Stimulated activated CD4-positive, alpha-beta T cell treated with anti-CD3 and anti-CD28 coated beads, Interleukin-12 subunit alpha, Interleukin-12 subunit beta, amount 100 ng/mL, for 48 hours (primary cell): ENCODE data around the gene CER1.
A peak's percentile ranks its signal among the peaks of the same experiment; 100 is the strongest.
"Not testable (repeated sequence)": the region's sequence is repeated elsewhere in the genome, so short reads cannot be mapped to it uniquely, and the experiment has no call there.

Experiments used
- DNase-seq, 3 donors: peaks; one replicate each; pipeline ENCODE4 v3.0.0-alpha.2; 2020; ENCODE audit warnings: low read depth in 2 of 3, low spot score in 1 of 3

Gene CER1

DNA sequence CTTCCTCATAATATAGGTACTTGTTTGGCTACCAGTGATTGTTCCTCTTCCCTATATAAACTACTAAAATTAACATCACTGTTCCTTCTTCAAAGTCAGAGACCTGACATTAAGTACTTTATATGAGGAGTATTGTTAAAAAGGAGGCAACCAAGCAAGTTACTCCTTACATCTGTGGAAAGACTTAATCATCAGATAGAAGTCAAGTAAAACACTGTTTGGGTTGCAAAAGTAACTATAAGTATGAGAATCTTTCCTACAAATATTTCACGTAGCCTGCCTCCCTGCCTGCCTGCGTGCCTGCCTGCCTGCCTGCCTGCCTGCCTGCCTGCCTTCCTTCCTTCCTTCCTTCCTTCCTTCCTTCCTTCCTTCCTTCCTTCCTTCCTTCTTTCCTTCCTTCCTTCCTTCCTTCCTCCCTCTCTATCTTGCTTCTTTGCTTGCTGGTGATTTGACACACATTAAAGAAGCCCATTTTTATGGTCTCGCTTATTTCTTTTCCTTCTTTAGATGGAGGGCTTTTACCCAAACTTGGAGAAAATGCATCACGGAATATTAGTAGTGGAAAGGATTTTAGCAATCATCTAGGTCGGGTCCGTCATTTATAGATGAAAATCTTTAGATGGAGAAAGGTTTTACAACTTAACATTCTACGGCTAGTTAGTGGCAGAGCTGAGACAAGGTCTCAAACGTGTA is 3.2 kb downstream of the CER1 start:
- no peak for DNase-seq

DNA sequence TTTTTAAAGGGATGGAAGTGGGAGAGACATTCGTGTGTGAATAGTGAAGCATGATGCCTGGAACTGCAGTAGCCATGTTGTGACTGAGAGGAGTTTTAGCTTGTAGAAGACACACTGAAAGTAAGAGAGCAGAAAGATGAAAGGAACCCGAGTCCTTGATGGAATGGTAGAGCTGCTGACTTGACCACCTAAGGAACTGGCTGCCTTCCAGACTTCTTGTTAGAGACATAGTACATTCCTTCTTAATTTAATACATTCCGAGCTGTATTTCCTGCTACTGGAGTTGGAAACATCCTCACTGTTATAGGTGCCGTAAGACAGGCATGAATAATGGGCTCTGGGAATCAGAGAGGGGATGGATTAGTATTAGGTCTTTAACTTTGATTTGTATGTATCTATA is 7.4 kb downstream of the CER1 start:
- no peak for DNase-seq

DNA sequence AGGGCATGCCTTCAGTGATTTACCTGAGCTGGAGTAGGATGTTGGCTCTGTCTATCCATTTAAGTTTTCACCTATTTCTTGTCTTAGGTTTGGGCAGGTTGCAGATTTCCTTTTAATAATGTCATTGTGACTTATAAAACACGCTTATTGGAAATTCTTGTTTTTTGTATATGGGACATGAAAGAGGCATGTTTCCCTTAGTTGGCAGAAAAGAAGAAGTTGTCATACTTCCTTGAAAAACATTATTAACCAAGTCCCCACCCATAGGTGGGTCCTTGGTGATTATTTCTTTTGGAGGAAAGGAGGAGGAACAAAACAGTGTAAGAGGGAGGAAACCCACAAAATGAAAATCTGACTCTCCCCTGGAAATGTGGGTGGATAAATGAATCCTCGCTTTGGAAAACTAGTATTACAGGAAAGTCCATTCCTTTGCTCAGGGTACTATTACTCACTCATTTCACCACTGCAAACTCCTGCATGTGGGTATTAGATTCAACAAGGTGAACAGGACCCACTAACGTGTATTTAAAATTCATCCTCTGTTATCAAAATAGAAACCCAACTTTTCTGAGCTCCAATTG is 9.3 kb downstream of the CER1 start:
- DNase-seq, result no peak

- no peak for DNase-seq
Observed at GRCh38 chr9:14710804-14711203, 11.7 kb downstream of the CER1 start.

- DNase-seq, result no peak
Observed at GRCh38 chr9:14706530-14707140, 15.9 kb downstream of the CER1 start.

GRCh38 chr9:14705079-14705478 is 17.5 kb downstream of the CER1 start:
- no peak for DNase-seq

DNA sequence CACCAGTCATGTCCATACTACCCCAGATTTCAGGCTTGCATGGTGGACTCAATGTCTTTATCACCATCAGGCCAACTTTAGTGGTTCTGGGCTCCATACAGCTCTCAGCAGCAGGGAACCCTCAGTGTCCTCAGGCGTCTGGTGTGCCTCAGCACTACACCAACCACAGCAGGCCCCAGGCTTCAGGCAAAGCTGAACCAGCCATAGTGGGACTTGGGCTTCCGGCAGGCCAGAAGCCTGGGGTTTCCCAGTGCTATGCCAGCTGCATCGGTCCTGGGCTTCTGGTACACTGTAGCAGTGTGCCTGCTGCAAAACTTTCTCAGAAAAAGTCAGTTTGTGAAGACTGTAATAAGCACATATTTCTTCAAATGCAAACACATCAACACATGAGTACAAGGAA is 18.3 kb downstream of the CER1 start:
- no peak for DNase-seq

DNA sequence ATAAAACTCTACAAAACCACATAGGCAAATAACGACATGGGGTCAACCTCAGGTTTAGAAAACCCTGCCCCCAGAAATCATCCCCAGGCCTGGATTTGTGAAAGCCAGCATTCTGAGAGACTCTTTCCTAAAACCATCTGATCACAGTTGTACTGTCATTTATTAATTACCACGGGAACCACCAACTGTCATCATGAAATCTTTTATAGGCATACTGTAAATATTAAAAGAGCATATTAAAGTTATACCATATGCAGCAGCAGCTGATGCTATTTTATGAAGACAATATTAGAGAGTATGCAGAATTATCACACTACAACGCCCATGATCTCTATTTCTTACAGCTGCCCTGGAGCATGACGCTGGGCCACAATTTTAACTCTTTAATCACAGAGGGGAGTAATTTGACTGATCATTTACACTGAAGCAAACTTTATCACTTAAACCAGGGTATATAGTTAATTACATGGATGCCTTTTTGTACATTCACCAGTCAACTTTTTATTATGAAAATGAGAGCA is 20.3 kb downstream of the CER1 start:
- DNase-seq, result no peak

DNA sequence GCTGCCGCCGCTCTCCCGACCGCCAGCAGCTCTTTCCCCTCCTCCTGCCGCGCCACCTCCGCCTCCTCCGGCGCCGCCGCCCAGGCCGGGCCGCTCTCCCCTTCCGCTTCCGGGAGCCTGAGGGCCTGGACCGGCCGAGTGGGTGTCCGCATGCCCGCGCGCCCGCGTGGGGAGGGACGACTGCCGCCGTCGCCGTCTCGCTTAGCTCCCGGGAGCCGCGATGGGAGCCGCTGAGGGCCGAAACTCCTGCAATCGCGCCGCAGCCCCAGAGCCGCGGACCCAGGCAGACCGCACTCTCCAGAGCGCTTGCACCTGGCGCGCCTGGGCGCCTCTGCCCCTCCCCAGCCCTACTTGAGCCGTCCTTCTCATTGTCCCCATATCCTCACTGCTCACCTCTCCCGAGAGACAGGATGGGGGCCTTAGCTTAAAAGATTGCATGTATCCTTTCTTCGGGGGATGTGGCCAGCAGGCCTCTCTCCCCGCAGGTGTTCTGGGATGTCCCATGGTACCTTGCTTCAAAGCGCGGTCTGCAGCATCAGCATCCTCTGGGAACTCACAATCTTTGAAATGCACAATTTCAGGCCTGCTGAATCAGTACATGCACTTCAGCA is 29.2 kb downstream of the CER1 start, which contains the start of gene ZDHHC21:
Gene ZDHHC21 (minus strand): TSS at position 182 of the 611 bp plus-strand sequence. CDS start 19,092 bp downstream, outside the sequence.
- DNase-seq, result peak; percentile 34 to 57 (median 42)

DNA sequence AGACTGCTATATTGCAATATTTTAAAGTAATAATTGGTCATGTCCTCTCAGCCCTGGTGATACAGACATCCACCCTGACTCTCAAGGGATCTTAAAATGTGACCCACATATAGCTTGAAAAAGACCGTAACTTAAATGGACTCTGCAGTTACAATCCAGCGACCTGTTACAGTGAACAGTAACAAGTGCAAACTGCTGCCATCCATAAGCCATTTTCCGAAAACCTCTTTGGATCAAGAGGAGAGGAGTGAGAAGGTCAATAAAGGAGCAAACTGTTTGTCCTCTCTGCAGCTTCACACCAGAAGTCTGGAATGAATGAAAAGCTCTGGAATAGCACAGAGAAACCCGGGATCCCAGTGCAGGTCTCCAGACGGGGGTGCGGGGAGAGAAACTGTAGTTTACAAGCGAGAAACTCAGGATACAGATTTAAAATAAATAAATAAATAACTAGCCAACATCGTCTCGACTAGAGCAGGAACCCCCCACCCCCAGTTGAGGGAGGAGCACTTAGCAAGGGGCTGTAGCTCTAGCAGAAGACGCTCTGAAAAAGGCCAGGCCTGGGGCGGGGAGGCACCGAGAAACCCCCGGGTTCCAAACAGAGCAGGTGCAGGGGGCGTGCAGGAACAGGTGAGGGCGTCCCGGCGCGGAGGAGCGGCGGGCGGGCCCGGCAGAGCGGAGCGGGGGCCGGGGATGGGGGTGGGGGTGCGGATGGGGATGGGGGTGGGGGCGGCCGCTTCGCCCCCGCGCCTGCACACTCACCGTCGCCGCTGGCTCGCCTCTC is 29.9 kb downstream of the CER1 start:
- peak in 2 of 3 donors; percentile 4 to 14 for DNase-seq

DNA sequence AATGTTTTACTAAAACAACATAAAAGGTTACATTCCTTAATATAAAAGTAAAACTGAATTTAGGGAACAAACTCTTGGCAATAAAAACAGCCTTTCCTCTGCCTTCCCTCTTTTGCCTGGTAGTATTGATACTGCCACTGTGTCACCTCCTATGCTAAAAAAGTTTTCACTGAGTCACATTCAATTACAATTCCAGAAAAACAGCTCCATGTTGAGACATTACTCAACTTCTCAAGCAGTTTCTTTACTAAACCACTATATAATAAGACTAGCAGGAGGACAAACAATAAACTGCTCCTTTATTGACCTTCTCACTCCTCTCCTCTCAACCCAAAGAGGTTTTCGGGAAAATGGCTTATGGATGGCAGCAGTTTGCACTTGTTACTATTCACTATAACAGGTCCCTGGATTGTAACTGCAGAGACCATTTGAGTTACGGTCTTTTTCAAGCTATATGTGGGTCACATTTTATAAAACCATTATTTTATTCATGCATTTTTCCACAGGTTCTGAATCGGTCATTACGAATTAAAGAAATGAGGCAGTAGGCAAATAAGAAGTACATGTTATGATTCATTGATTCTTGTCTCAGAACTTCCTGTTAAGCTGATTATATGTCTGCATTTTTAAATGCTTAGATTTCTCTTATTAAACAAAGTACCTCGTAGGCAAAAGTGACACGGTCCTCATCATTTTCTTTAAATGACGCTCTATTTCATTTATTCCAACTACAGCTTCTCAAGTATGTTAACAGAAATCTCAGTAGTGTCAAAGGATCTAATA is 31.4 kb downstream of the CER1 start:
- no peak for DNase-seq

- no peak for DNase-seq
Observed at GRCh38 chr9:14687042-14687719, 35.4 kb downstream of the CER1 start.

DNA sequence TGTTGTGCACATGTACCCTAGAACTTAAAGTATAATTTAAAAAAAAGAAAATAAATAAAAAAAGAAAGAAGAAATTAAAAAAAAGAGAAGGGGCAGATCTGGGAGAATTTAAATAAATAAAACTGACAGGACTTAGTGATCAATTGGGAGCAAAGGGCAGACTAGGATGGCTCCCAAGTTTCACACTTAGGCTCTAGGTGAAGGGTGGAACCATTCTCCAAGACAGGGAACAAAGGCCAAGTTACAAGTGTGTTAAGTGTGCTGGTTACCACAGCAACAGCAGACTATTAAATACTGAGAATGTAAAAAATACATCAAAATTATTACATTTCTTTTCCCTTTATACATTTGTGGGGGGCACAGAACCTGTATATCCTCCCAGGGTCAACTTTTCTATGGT is 36.4 kb downstream of the CER1 start:
- no peak for DNase-seq

DNA sequence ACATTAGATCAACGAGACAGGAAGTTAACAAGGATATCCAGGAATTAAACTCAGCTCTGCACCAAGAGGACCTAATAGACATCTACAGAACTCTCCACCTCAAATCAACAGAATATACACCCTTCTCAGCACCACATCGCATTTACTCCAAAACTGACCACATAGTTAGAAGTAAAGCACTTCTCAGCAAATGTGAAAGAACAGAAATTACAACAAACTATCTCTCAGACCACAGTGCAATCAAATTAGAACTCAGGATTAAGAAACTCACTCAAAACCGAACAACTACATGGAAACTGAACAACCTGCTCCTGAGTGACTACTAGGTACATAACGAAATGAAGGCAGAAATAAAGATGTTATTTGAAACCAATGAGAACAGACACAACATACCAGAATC is 39.9 kb downstream of the CER1 start:
- DNase-seq, result not testable (repeated sequence)

GRCh38 chr9:14678776-14679175 is 43.8 kb downstream of the CER1 start:
- no peak for DNase-seq

- DNase-seq, result no peak
Observed at GRCh38 chr9:14677872-14678271, 44.7 kb downstream of the CER1 start.

- DNase-seq, result no peak
Observed at GRCh38 chr9:14677396-14677795, 45.1 kb downstream of the CER1 start.

DNA sequence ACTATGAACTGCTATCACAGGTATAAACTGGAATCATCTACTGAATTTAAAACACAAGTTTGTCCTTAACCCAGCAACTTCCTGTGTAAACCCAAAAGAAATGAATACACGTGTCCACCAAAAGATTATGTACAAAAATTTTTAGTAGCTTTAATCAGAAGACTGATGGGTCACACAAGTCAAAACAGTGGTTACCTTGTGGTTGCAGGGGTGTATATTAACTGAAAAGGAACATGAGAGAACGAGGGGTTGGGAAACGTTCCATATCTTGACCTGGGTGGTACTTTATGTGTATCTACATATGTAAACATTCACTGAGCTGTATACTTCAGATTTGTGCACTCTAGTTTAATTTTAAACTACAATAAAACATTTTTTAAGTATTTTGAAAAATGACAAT is 47.9 kb downstream of the CER1 start:
- DNase-seq, result no peak

GRCh38 chr9:14671377-14671776 is 51.2 kb downstream of the CER1 start:
- DNase-seq, result no peak

GRCh38 chr9:14670718-14671117 is 51.8 kb downstream of the CER1 start:
- DNase-seq, result no peak
